Cardiac fibroblast (primary cell): ENCODE measurements around the gene CTSW.
A peak's percentile ranks its signal among the peaks of the same experiment; 100 is the strongest.

Experiments used
- DNase-seq, 2 donors: peaks; one replicate each; pipeline versions ENCODE4 v3.0.0 to v3.0.0-alpha.2; 2010; ENCODE audit warnings: low read depth in 2 of 2
- H3K4me3 ChIP-seq, 2 donors: replicated peaks in 1 of 2; 1 replicate in 1 of 2; 2 replicates in 1 of 2; pipeline ENCODE4 v1.5.1; 2011; ENCODE audit warnings: low read depth in 2 of 2, low read length in 2 of 2, mild to moderate bottlenecking in 2 of 2, moderate library complexity in 1 of 2
- TF ChIP-seq, protein P1 (sequence below): IDR thresholded peaks from one replicate; pipeline ENCODE4 v1.5.1; 2011; ENCODE audit warnings: low read depth, mild to moderate bottlenecking, low read length, inconsistent platforms

The CTSW gene

DNA sequence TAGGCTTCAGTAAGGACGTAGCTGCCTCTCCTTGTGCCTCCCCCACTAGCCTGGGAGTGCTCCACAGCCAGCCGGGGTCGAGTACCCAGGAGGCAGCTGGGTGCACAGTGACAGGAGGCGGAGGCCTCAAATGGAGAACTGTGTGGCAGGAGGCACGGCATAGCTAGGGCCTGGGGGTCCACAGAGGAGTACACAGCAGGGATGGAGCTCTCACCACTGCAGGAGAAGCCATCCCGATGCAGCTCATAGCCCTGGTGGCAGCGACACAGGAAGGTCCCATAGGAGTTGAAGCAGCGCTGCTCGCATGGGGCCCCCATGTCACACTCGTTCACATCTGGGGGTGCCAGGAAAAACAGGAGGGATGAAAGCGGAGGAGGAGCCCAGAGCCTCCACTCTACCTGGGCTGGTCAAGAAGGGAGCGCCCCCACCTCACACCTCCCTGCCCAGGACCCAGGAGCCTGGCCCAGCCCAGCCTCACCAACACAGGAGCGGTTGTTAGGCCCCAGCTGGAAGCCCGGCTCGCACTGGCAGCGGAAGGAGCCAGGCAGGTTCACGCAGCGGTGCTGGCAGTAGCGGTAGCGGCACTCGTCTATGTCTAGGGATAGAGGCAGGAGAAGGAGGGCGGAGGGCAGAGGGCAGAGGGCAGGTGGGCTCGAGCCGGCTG is 9.9 kb upstream of the CTSW start:
- no peak overlapping the region for H3K4me3 ChIP-seq
- no peak for DNase-seq
- TF ChIP-seq, protein P1, sequence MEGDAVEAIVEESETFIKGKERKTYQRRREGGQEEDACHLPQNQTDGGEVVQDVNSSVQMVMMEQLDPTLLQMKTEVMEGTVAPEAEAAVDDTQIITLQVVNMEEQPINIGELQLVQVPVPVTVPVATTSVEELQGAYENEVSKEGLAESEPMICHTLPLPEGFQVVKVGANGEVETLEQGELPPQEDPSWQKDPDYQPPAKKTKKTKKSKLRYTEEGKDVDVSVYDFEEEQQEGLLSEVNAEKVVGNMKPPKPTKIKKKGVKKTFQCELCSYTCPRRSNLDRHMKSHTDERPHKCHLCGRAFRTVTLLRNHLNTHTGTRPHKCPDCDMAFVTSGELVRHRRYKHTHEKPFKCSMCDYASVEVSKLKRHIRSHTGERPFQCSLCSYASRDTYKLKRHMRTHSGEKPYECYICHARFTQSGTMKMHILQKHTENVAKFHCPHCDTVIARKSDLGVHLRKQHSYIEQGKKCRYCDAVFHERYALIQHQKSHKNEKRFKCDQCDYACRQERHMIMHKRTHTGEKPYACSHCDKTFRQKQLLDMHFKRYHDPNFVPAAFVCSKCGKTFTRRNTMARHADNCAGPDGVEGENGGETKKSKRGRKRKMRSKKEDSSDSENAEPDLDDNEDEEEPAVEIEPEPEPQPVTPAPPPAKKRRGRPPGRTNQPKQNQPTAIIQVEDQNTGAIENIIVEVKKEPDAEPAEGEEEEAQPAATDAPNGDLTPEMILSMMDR: no peak

DNA sequence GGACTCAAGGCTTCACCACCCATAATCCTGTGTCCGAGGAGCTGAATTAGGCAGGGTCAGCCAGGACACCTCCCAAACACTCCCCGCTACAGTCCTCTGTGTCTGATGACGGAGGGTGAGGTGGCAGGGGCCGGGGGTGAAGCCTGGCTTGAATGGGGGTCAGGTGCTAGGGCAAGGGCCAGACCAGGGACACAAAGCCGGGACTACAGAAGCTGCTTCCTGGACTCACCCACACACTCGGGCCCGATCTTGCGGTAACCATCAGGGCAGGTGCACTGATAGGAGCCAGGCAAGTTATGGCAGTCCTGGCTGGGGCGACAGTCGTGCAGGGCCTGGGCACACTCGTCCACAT is 9.4 kb upstream of the CTSW start:
- DNase-seq: no peak
- TF ChIP-seq, protein P1: no peak
- peak overlapping the region in 1 of 2 donors; percentile 65 for H3K4me3 ChIP-seq

DNA sequence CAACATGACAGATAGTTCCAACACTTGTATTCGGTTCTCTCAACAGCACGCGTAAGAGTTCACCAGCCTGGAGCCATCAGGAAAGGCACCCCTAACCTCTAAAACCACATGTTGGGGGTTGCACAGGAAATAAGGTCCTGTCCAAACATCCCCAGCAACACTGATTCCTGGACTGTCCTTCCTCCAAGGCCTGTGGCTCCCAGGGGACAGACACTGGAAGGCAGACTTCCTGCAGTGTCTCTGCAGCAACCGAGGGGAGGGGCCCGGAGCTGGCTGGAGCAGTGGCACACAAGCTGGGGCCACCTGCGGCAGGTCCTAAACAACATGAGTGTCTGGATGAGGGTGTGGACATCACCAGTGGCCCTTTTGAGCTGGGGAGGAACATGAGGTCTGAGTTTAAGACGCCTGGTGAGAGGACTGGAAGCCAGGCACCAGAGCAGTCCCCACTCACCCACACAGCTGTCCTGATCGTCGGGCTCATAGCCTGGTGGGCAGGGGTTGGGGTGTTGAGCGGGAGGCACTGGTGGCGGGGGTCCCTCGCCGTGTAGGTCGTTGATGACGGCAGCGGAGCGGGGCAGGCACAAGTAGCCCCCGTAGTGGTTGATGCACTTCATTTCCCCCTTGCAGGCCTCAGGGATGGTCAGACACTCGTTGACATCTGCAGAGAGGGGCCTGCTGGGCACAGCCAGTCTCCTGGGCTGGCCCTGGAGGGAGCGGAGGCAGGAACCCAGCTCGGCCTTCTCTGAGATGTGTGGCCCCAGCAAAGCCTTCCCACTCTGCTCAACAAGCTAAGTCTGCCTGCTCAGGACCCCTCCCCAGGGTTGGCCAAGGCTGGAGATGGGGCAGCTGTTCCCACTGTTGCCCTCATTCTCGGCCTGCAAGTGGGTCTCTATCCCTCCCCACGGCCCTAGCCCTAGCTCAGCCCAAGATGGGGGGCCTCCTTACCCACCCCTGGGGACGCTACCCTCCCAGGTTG is 8.6 kb upstream of the CTSW start:
- TF ChIP-seq, protein P1: no peak
- DNase-seq: no peak
- peak overlapping the region; percentile 61 to 65 for H3K4me3 ChIP-seq

DNA sequence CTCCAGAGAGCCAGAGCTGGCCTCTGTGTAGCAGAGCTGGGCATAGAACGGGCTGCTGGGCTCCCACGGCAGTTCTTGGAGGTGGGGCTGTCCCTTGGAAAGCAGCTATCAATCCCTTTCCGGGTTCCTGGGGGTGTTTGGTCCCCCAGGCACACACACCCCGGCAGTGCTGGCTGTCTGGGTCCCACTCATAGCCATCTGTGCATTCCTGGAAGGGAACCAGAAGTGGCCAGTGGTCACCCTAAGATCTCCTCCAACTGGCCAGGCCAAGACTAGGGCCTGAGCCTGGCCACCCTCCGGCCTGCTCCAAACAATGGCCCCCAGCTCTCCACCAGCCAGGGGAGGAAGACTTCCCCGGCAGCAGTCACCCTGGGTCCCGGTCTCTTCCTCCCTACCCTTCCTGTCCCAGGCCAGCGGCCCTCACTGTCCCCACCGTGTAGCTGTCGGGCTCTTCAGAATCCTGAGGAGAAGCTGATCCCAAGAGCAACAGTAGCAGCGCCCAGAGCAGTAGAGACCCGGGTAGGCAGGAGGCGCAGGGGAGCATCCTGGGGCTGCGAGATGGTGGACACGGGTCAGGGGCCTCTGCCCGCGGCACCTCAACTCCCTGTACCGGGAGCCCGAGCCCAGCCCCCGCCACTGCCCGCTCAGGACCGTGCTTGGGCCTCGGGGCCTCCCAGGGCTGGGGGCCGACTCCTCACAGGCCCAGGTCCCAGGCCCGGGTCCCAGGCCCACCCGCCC is 7.7 kb upstream of the CTSW start:
- H3K4me3 ChIP-seq: peak overlapping the region; percentile 61 to 65
- peak in 1 of 2 donors; percentile 51 for DNase-seq
- TF ChIP-seq, protein P1: peak; percentile 34

DNA sequence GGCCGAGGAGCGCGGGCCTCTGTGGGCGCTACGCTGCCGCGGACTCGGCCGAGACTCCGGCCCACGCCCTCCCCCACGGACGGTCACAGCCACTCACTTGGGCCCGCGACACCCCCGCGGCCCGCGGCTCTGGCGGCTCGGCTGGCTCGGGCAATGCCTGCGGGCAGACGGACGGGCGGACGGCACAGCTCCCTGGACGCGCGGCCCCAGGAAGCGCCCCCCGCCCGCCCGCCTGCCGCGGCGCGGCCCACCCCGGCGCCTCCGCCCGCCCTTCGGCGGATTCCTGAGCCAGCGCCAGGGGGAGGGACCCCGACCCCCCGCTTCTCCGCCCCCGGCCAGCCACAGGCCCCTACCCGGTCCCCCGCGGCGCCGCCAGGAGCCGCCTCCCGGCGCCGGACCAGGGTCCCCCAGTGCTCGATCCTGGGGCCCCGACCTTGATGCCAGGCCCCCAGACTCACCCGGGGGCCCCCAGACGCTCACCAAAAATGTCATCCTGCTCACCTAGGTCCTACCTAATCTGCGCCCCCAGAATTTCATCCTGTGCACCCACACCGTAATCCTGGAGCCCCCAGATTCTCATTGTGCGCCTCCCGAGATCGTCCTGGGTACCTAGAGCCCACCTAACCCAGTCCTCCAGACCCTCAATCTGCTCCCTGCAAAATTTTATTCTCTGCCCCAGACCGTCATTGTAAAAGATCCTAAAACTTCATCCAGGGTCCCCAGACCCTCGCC is 6.9 kb upstream of the CTSW start, which contains the start of gene EFEMP2:
TSS of gene EFEMP2 (minus strand) at position 215 of the 732 bp plus-strand sequence. CDS start 446 bp downstream, outside the sequence.
- peak in 1 of 2 donors; percentile 65 for DNase-seq
- peak within 1 kb of the TSS; percentile 61 to 65 for H3K4me3 ChIP-seq
- TF ChIP-seq, protein P1: no peak
